Measurements from ENCODE around the gene FOXO3.

Gene FOXO3

DNA sequence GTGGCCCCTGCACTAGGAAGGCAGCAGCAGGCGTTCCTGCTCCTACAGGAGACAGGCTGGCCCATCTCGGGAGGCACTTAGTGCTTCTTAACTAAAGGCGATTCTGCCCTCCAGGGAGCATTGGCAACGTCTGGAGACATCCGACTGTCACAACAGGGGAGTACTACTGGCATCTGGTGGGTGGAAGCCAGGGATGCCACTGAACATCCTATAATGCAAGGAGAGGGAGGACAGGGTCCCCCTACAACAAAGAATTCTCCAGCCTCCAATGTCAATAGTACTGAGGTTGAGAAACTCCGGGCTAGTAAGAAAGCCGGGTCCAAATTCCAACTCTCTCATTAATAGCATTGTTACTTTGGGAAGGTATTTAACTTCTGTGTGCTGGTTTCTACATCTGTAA lies 168.1 kb downstream of the FOXO3 start:
- Mint-ChIP-seq H3K36me3 (ENCODE audit: low read depth) (no peaks in the 10 kb centered on the region), H3K4me3 (no peak overlapping the region), H3K27me3 (ENCODE audit: low read depth) (peaks cover 4% of the 10 kb centered on the region), H3K9me3 (peaks cover 6% of the 10 kb centered on the region), H3K4me1 (ENCODE audit: low read depth) (no peaks in the 10 kb centered on the region), H3K27ac (no peak overlapping the region)

- Mint-ChIP-seq H3K27ac (no peak overlapping the region), H3K4me3 (no peak overlapping the region), H3K9me3 (no peaks in the 10 kb centered on the region), H3K36me3 (ENCODE audit: low read depth) (no peaks in the 10 kb centered on the region), H3K27me3 (ENCODE audit: low read depth) (peaks cover 4% of the 10 kb centered on the region), H3K4me1 (ENCODE audit: low read depth) (no peaks in the 10 kb centered on the region)
These were observed 170.2 kb downstream of the FOXO3 start for GRCh38 chr6:108730635-108731515.

- Mint-ChIP-seq H3K4me1 (ENCODE audit: low read depth) (peaks cover 1% of the 10 kb centered on the region), H3K9me3 (no peaks in the 10 kb centered on the region), H3K4me3 (no peak overlapping the region), H3K27ac (no peak overlapping the region), H3K27me3 (ENCODE audit: low read depth) (peaks cover 4% of the 10 kb centered on the region), H3K36me3 (ENCODE audit: low read depth) (no peaks in the 10 kb centered on the region)
These were observed 171.6 kb downstream of the FOXO3 start for GRCh38 chr6:108732091-108732870.

DNA sequence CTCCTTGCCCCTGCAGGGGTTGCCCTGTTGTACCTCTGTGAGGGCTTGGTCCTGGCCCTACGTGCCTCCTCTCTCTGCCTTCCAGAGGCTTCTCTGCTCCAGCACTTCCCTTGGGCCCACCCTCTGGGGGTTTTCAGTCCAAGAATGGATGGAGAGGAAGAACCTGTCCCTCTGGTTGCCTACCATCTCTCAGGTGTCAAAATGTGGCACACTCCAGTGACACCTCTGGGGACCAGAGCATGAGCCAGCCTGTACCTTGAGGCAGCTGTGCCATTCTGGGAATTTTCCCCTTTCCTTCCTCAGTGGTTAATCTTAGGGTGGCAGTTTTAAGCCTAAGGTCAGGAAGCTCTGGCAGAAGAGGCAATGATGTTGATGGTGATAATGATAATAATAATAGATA lies 172.3 kb downstream of the FOXO3 start:
- Mint-ChIP-seq H3K4me1 (ENCODE audit: low read depth) (peaks cover 1% of the 10 kb centered on the region), H3K9me3 (no peaks in the 10 kb centered on the region), H3K4me3 (no peak overlapping the region), H3K27me3 (ENCODE audit: low read depth) (peaks cover under 1% of the 10 kb centered on the region), H3K36me3 (ENCODE audit: low read depth) (no peaks in the 10 kb centered on the region), H3K27ac (no peak overlapping the region)

DNA sequence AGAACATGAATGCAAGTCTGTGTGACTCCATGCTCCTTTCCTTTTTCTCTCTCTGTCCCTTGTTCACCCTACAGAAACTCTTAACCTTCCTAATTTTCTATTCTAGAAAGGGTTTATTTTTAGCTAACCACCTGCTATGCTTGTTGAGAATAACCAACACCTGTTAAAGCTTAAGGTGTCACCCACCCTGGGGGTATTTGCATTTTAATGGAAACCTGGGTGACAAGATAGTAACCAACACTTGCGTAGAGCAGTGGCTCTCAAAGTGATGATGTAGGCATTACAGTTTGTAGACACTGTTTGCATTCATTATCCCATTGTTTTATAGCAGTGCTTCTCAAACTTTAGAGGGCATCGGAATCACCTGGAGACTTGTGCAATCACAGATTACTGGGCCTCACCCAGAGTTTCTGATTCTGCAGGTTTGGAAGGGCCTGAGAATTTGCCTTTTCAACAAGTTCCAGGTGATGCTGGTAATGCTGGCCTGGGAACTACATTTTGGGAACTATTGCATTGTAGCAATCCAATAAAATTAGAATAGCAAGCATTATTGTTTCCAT lies 173.1 kb downstream of the FOXO3 start:
- no peaks in the 10 kb centered on the region for H3K36me3 Mint-ChIP-seq (ENCODE audit: low read depth)
- H3K27ac Mint-ChIP-seq: no peak overlapping the region
- H3K9me3 Mint-ChIP-seq: no peaks in the 10 kb centered on the region
- peaks cover 4% of the 10 kb centered on the region for H3K27me3 Mint-ChIP-seq (ENCODE audit: low read depth)
- H3K4me3 Mint-ChIP-seq: no peak overlapping the region
- peaks cover 1% of the 10 kb centered on the region for H3K4me1 Mint-ChIP-seq (ENCODE audit: low read depth)

Measured in T-helper 1 cell treated with Interleukin-12 subunit alpha and Interleukin-12 subunit beta and Interleukin-4 antibody, amounts not matched to agents 30 μg/mL and 1 μg/mL, for 36 hours (primary cell).